GM19372 (cell line): ENCODE data around the gene COMMD9.

Source experiments
- ATAC-seq: cut with Tn5 transposase; IDR thresholded peaks from one replicate; pipeline ENCODE4 v1.9.1; 2021; ENCODE audit warnings: mild to moderate bottlenecking, low read depth, moderate library complexity; ENCODE audit not compliant: unreplicated experiment

The COMMD9 gene

GRCh38 chr11:36228689-36229088 is 60.5 kb downstream of the COMMD9 start:
- no peak for ATAC-seq

- no peak for ATAC-seq
Observed at GRCh38 chr11:36227044-36227443, 62.2 kb downstream of the COMMD9 start.

GRCh38 chr11:36224209-36224882 is 64.9 kb downstream of the COMMD9 start:
- ATAC-seq, result no peak

GRCh38 chr11:36222831-36223635 is 66.2 kb downstream of the COMMD9 start:
- no peak for ATAC-seq
